Measurements from ENCODE around the gene WWOX.

- TF ChIP-seq, protein P1, sequence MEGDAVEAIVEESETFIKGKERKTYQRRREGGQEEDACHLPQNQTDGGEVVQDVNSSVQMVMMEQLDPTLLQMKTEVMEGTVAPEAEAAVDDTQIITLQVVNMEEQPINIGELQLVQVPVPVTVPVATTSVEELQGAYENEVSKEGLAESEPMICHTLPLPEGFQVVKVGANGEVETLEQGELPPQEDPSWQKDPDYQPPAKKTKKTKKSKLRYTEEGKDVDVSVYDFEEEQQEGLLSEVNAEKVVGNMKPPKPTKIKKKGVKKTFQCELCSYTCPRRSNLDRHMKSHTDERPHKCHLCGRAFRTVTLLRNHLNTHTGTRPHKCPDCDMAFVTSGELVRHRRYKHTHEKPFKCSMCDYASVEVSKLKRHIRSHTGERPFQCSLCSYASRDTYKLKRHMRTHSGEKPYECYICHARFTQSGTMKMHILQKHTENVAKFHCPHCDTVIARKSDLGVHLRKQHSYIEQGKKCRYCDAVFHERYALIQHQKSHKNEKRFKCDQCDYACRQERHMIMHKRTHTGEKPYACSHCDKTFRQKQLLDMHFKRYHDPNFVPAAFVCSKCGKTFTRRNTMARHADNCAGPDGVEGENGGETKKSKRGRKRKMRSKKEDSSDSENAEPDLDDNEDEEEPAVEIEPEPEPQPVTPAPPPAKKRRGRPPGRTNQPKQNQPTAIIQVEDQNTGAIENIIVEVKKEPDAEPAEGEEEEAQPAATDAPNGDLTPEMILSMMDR (IDR thresholded peaks at IDR 0.05) = no peak
- TF ChIP-seq POLR2A (IDR thresholded peaks at IDR 0.05) = no peak
Observed at GRCh38 chr16:78694414-78694813, 595.0 kb downstream of the WWOX start.
